Body of pancreas (tissue), 4 donors: ENCODE results near the gene RB1.

Experiments
- CTCF ChIP-seq, 7 experiments: fragments of 450-650 bp in 4 of 7; fragments of 200-600 bp in 3 of 7; sonication (generic) in 3 of 7; IDR thresholded peaks; one replicate each; pipeline ENCODE4 v1.5.1; 2016 to 2019; ENCODE audit warnings: antibody characterized with exemption in 7 of 7
- POLR2A ChIP-seq, 3 donors: fragments of 450-650 bp; IDR thresholded peaks; one replicate each; pipeline ENCODE4 v1.6.1; 2016; ENCODE audit warnings: antibody characterized with exemption in 3 of 3, mild to moderate bottlenecking in 2 of 3

- TF ChIP-seq CTCF (IDR thresholded peaks at IDR 0.05) (no peak), POLR2A (IDR thresholded peaks at IDR 0.05) (no peak)
Observed at GRCh38 chr13:48502601-48503319, 199.2 kb downstream of the RB1 start.
